Activated T-cell treated with anti-CD3 and anti-CD28 coated beads for 48 hours (primary cell): ENCODE measurements around the gene FNDC8.
A peak's percentile ranks its signal among the peaks of the same experiment; 100 is the strongest.
"Not testable (repeated sequence)": the region's sequence is repeated elsewhere in the genome, so short reads cannot be mapped to it uniquely, and the experiment has no call there.

ENCODE experiments used
- DNase-seq: peaks from one replicate; pipeline ENCODE4 v3.0.0-alpha.2; 2020; ENCODE audit warnings: low read depth

Gene FNDC8

GRCh38 chr17:35095741-35096140, 25.7 kb upstream of the FNDC8 start:
- DNase-seq: no peak

DNA sequence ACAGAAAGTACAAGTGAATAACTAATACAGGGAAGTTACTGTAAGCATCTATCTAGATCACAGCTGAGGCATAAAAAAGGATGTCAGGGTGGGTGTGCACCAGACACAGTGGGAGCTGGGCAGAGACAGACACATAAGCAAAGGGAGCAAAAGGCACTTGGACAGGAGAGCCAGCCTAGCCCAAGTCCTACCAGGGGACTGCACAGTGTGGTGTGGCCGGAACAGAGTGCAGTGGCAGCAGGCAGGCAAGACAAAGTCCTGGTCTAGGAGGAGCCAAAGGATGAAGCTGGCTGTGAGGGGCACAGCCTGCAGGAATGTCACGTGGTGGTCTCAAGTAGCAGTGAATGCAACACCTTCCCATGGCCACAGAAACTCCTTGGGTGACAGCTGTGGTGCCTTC, 23.6 kb upstream of the FNDC8 start:
- DNase-seq: no peak

- no peak for DNase-seq
These were observed 21.5 kb upstream of the FNDC8 start for GRCh38 chr17:35099908-35100307.

GRCh38 chr17:35101036-35101435, 20.4 kb upstream of the FNDC8 start:
- no peak for DNase-seq

DNA sequence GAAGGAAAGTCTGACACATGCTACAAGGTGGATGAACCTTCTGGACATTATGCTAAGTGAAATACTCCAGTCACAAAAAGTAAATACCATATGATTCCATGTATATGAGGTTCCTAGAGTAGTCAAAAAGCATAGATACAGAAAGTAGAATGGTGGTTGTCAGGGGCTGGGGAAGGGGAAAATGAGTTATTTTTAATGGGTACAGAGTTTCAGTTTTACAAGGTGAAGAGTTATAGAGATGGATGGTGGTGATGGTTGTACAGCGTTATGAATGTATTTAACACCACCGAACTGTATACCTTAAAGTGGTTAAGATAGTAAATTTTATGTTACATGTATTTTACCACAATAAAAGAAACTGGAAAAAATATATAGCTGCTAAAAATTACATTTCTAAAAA, 19.7 kb upstream of the FNDC8 start:
- no peak for DNase-seq

- no peak for DNase-seq
These were observed 18.1 kb upstream of the FNDC8 start for GRCh38 chr17:35103271-35103670.

DNA sequence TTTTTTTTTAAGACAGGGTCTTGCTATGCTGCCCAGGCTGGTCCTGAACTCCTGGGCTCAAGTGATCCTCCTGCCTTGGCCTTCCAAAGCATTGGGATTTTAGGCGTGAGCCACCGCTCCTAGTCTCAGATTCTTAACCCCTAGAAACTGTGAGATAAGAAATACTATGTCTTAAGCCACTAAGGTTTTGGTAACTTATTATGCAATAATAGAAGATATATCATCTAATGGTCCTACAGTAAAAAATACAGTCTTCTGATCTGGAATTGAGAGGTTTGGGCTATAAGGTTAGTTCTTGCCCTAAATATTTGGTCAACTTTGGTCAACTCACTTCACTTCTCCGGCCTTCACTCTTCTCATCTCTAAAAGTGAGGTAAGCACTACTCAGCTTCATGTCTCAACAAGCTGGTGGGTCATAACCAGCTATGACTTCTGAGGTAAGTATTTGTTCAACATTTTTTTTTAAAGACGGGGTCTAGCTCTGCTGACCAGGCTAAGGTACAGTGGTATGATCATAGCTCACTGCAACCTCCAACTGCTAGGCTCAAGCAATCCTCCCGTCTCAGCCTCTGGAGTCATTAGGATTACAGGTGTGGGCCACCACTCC, 16.5 kb upstream of the FNDC8 start:
- no peak for DNase-seq

- not testable (repeated sequence) for DNase-seq
These were observed 10.6 kb upstream of the FNDC8 start for GRCh38 chr17:35110791-35111190.

DNA sequence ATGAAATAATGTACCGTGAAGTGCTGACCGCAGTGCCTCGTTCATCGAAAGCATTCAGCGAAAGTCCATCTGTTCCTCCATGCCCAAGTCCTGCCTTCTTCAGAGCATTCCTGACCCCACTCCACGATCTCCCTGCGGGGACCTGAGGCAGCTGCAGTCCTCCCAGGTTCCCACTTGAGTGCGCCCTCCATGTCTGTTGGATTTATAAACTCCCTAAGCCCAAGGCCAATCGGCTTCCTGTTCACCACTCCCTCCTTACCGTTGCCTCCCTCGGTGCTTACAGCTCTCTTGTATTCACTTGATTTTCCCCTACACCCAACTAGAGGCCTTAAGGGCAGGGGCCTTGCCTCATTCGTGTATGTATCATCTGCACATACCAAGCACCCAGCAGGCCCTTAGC, 4.6 kb upstream of the FNDC8 start:
- no peak for DNase-seq

- DNase-seq: peak; percentile 19
These were observed 3.4 kb upstream of the FNDC8 start for GRCh38 chr17:35117984-35118383.

GRCh38 chr17:35119370-35120165, 1.8 kb upstream of the FNDC8 start, which contains the start of gene RAD51D:
TSS of gene RAD51D (minus strand) at chr17:35119860. CDS start at chr17:35119613, 247 bp downstream.
- peak; percentile 84 for DNase-seq

DNA sequence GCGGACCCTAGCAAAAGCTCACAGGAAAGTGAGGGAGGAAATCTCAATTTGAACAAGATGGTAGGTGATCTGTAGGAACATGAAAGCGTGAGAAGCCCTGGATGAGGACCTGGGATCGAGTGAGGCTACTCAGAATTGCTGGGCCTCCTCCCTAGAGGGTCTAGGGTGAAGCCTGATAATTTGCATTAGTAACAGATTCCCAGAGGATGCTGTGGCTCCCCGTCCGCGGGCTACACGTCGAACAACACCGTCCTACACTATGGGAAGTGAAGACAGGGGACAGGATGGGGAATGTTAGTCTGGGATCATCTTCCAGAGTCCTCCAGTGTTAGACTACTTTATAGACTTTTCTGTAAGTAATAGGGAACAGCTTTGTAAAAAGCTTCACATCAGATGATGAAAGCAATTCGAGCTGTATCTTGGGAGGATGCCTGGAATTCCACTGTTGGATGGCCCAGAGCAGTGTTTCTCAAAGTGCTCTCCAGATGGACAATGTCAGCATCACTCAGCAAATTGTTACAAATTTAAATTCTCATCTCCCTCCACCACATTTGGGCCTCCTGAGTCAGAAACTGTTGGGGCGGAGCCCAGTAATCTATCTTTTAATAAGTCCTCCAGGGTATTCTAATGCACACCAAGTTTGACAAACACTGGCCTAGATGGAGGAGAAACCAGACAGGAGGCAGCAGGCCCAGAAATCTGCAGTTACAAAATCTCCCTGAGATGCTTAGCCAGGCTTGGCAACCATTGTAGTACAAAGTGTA, 6.5 kb downstream of the FNDC8 start:
- no peak for DNase-seq

DNA sequence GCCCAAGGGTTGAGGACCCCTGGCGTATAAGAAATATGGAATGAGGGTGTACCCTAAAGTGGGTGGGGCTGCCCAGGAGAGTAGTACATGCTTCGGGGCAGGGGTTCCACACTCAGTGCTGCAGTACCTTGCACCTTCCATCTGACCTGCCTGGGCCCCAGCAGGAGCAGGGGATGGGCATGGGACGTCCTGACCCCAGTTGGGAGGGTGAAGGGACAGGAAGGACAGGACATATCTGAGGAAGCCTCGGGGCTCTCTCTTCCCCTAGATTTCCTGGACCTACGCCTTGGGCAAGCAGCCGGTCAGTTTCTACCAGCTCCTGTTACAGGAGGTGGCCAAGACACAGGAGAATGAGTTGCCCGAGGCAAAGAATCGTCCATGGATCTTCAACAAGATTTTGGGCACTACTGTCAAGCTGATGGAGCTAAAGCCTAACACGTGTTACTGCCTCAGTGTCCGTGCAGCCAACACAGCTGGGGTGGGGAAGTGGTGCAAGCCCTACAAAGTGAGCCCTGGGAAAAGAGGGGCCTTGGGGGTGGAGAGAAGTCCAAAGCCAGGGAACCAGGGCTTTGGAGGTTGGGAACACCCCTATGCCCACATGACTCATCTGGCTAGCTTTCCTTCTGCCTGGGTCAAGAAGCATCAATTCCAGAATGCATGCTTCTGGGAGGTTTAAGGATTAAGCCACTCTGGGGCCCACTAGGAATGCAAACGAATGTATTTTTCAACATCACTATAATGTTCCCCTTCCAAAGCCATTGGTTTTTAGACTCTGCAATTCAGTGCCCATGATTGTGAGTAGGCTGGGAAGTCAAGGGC, 7.9 kb downstream of the FNDC8 start:
- DNase-seq: no peak

GRCh38 chr17:35129973-35130351, 8.5 kb downstream of the FNDC8 start:
- DNase-seq: no peak

DNA sequence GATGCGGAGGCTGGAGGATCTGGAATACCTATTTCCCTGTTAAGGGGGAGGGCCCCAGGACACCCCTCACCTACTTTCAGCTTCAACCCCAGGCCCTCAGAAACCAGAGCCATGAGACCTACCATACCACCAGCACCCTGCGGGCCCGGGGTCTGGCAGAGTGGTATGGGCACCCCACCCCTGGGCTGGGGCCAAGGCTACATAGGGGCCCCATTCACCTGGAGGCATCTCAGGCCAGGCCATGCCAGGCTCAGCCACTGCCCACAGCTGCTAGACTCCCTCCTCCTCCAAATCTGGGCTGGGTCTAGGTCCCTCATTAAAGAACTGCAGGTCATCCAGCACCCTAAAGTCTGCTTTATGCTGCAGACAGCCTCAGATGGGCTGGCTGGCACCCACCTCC, 9.0 kb downstream of the FNDC8 start:
- no peak for DNase-seq

- DNase-seq: no peak
These were observed 10.7 kb downstream of the FNDC8 start for GRCh38 chr17:35132099-35132498.

GRCh38 chr17:35132816-35133550, 11.6 kb downstream of the FNDC8 start:
- no peak for DNase-seq

DNA sequence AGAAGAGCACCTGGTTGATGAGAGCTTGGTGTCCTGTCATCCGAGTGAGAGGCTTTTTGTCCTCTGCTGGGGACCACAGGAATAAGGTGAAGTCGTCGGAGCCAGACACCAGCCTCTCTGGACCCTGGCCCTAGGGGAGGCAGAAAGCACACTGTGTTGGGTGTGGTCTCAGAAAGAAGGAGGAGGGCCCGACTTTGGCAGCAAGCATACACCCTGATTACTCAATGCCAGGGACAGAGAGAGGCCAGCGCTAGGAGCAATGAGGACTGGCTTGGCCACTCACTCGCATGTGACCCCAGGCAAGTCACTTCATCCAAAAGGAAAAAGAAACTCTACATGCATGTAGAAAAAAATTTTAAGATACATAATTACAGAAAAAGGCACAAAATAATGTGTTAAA, 13.9 kb downstream of the FNDC8 start:
- no peak for DNase-seq

- DNase-seq: no peak
These were observed 16.8 kb downstream of the FNDC8 start for GRCh38 chr17:35138218-35138617.

DNA sequence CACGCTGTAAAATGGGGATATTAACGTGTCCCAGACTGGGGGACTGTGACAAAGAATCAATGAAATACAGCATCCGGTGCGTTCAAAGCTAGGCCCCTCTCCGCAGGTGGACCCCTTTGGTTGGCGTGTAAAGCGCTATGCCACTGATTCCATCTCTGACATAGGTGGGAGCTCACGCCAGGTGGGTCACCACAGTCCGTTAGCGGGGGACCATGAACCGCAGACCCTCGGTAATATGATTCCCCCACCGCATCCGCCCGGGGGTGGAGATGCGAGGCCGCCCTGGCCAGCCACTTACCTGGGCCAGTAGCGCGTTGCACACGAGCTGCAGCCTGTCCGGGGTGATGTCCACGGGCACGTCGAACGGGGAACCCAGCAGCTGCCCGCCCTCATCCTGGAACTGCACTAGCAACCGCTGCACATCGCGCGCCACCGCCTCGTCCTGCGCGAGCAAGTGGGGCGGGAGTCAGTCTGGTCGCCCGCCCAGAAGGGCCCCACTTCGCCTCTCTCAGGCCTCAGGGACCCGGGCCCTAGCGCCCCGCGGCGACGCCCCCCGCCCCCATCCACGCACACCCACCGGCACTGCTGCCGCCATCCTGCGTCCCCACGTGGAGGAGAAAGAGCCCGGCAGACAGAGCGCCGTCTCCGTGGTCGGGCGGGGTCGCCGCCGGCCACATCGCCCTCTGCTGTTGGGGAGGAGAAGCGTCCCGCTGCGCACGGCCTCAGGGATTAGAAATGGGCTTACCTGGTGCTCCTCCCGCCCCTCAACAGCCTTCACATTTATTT, 20.5 kb downstream of the FNDC8 start, which contains the start of gene NLE1:
Gene NLE1 (minus strand): TSS at position 623 of the 786 bp plus-strand sequence. CDS start 28 bp downstream, at position 595.
- DNase-seq: peak; percentile 90

DNA sequence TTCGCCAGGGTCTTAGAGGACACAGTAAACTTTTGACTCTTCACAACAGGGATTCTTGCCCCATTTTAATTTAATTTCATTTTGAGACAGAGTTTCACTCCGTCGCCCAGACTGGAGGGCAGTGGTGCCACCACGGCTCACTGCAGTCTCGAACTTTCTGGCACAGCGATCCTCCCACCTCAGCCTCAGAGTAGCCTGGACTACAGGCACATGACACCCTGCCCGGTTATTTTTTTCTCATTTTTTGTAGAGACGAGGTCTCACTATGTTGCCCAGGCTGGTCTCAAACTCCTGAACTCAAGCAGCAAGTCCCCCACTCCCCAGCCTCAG, 21.0 kb downstream of the FNDC8 start:
- DNase-seq: no peak
